H1 (cell line): ENCODE data around the gene APAF1. TPM values are rescaled to one million over a fixed set of nuclear protein-coding genes. Genes with fewer than 3 reads are reported as not detected.

ENCODE experiments used
- CTCF ChIA-PET: fragments of 300-600 bp; sonication (Branson Sonifier 250); formaldehyde crosslinking; loops from one replicate; lab custom pipeline; 2021; ENCODE audit not compliant: partially characterized antibody; lab: Charles Lee
- POLR2A ChIA-PET: fragments of 300-600 bp; sonication (Branson Sonifier 250); formaldehyde crosslinking; loops from one replicate; lab custom pipeline; 2021; ENCODE audit warnings: inconsistent platforms; ENCODE audit not compliant: partially characterized antibody; lab: Charles Lee
- DNase-seq, 2 experiments: peaks; one replicate each; pipeline versions ENCODE4 v3.0.0 to v3.0.0-alpha.2; 2010 to 2022; ENCODE audit warnings: low spot score in 2 of 2, low read depth in 1 of 2, mixed read lengths in 1 of 2
- FAIRE-seq: peaks from 2 replicates; lab custom pipeline; 2011; peaks lifted over from hg19 to GRCh38; lab: Jason Lieb, UNC
- H2AFZ ChIP-seq: 2 replicates; pipeline ENCODE4 v1.8.1; 2012; ENCODE audit warnings: low read length, inconsistent platforms
- H2AK5ac ChIP-seq: 2 replicates; pipeline ENCODE4 v1.6.1; 2013; ENCODE audit warnings: low read depth, low read length
- H2BK120ac ChIP-seq: replicated peaks from 2 replicates; pipeline ENCODE3; 2013; ENCODE audit warnings: low read depth, low read length, inconsistent platforms
- H2BK12ac ChIP-seq: 2 replicates; pipeline ENCODE4 v1.6.1; 2013; ENCODE audit warnings: low read depth, low read length
- H2BK15ac ChIP-seq: 2 replicates; pipeline ENCODE4 v1.6.1; 2013; ENCODE audit warnings: low read length
- H2BK20ac ChIP-seq: 2 replicates; pipeline ENCODE4 v1.6.1; 2013; ENCODE audit warnings: low read length
- H2BK5ac ChIP-seq: 2 replicates; pipeline ENCODE4 v1.6.1; 2013; ENCODE audit warnings: low read depth, low read length
- H3K14ac ChIP-seq: 2 replicates; pipeline ENCODE4 v1.6.1; 2013; ENCODE audit warnings: inconsistent platforms; ENCODE audit not compliant: insufficient read length
- H3K18ac ChIP-seq: 2 replicates; pipeline ENCODE4 v1.6.1; 2013; ENCODE audit warnings: low read length; ENCODE audit errors: extremely low read depth
- H3K23ac ChIP-seq: 2 replicates; pipeline ENCODE4 v1.6.1; 2013; ENCODE audit warnings: inconsistent platforms; ENCODE audit not compliant: insufficient read length
- H3K23me2 ChIP-seq: 2 replicates; pipeline ENCODE4 v1.6.1; 2013; ENCODE audit warnings: low read depth, low read length
- H3K27ac ChIP-seq: 2 replicates; pipeline ENCODE4 v1.6.1; 2011; ENCODE audit warnings: low read depth, low read length, inconsistent platforms
- H3K27me3 ChIP-seq, 4 experiments: replicated peaks in 1 of 4; 1 replicate in 1 of 4; 2 replicates in 3 of 4; pipeline versions ENCODE4 v1.6.1 to v1.8.1; 2011 to 2013; ENCODE audit warnings: low read length in 3 of 4, mild to moderate bottlenecking in 3 of 4, inconsistent platforms in 2 of 4, mixed read lengths in 2 of 4, moderate library complexity in 1 of 4; ENCODE audit not compliant: control insufficient read depth in 3 of 4, insufficient read depth in 3 of 4; ENCODE audit errors: extremely low read depth in 1 of 4
- H3K36me3 ChIP-seq, 4 experiments: 2 replicates each; pipeline versions ENCODE4 v1.6.1 to v1.8.1; 2011 to 2013; ENCODE audit warnings: mild to moderate bottlenecking in 4 of 4, low read length in 3 of 4, moderate library complexity in 2 of 4, control low read depth in 1 of 4, inconsistent platforms in 1 of 4; ENCODE audit not compliant: insufficient read depth in 4 of 4, control insufficient read depth in 2 of 4
- H3K4ac ChIP-seq: replicated peaks from 2 replicates; pipeline ENCODE3; 2013; ENCODE audit warnings: low read length, low read depth, mixed read lengths, inconsistent platforms; ENCODE audit not compliant: insufficient read length
- H3K4me1 ChIP-seq, 4 experiments: replicated peaks in 1 of 4; 1 replicate in 1 of 4; 2 replicates in 3 of 4; pipeline versions ENCODE4 v1.6.1 to v1.8.1; 2011 to 2013; ENCODE audit warnings: low read length in 3 of 4, inconsistent platforms in 2 of 4, mixed read lengths in 1 of 4; ENCODE audit not compliant: insufficient read depth in 4 of 4, control insufficient read depth in 3 of 4
- H3K4me2 ChIP-seq, 2 experiments: 2 replicates each; pipeline versions ENCODE4 v1.6.1 to v1.8.1; 2011 to 2013; ENCODE audit warnings: low read depth in 2 of 2, low read length in 2 of 2, control low read depth in 1 of 2, inconsistent platforms in 1 of 2, mild to moderate bottlenecking in 1 of 2; ENCODE audit not compliant: insufficient read depth in 1 of 2
- H3K4me3 ChIP-seq, 4 experiments: fragments of 200-600, 300-600 bp in 1 of 4; sonication (generic), shearing (Covaris generic), sonication (Bioruptor Twin) in 1 of 4; 2 replicates each; pipeline versions ENCODE4 v1.5.1 to v1.8.1; 2011 to 2016; ENCODE audit warnings: low read length in 4 of 4, low read depth in 3 of 4, control low read depth in 2 of 4, inconsistent platforms in 2 of 4, mild to moderate bottlenecking in 2 of 4, mixed read lengths in 1 of 4, moderate library complexity in 1 of 4; ENCODE audit not compliant: insufficient read depth in 2 of 4; ENCODE audit errors: extremely low read depth in 1 of 4
- H3K56ac ChIP-seq: replicated peaks from 2 replicates; pipeline ENCODE3; 2013; ENCODE audit warnings: low read depth, mild to moderate bottlenecking, mixed read lengths, low read length, inconsistent platforms; ENCODE audit not compliant: insufficient read length
- H3K79me1 ChIP-seq: 2 replicates; pipeline ENCODE4 v1.6.1; 2013; ENCODE audit warnings: low read depth, low read length, control low read depth
- H3K79me2 ChIP-seq, 2 experiments: 2 replicates each; pipeline versions ENCODE4 v1.6.1 to v1.8.1; 2012 to 2013; ENCODE audit warnings: low read length in 2 of 2, mild to moderate bottlenecking in 2 of 2, inconsistent platforms in 1 of 2; ENCODE audit not compliant: insufficient read depth in 2 of 2, control insufficient read depth in 1 of 2
- H3K9ac ChIP-seq, 4 experiments: replicated peaks in 1 of 4; 1 replicate in 1 of 4; 2 replicates in 3 of 4; pipeline versions ENCODE4 v1.6.1 to v1.8.1; 2011 to 2013; ENCODE audit warnings: low read depth in 3 of 4, low read length in 3 of 4, control low read depth in 2 of 4, mild to moderate bottlenecking in 2 of 4, moderate library complexity in 2 of 4, inconsistent platforms in 1 of 4; ENCODE audit errors: extremely low read depth in 1 of 4
- H3K9me3 ChIP-seq, 2 experiments: 2 replicates each; pipeline versions ENCODE4 v1.6.1 to v1.8.1; 2012 to 2013; ENCODE audit warnings: mild to moderate bottlenecking in 2 of 2, moderate library complexity in 2 of 2, control low read depth in 1 of 2, inconsistent platforms in 1 of 2, low read depth in 1 of 2, low read length in 1 of 2, mixed read lengths in 1 of 2; ENCODE audit not compliant: insufficient read depth in 2 of 2
- H4K20me1 ChIP-seq, 2 experiments: replicated peaks in 1 of 2; 2 replicates each; pipeline versions ENCODE3 to v1.8.1; 2011 to 2013; ENCODE audit warnings: inconsistent platforms in 2 of 2, low read length in 2 of 2, mild to moderate bottlenecking in 1 of 2; ENCODE audit not compliant: insufficient read depth in 2 of 2, control insufficient read depth in 1 of 2
- H4K5ac ChIP-seq: 2 replicates; pipeline ENCODE4 v1.6.1; 2013; ENCODE audit warnings: low read length, low read depth, mixed read lengths, inconsistent platforms; ENCODE audit not compliant: insufficient read length
- H4K8ac ChIP-seq: 2 replicates; pipeline ENCODE4 v1.8.0; 2013; ENCODE audit warnings: mild to moderate bottlenecking, moderate library complexity, low read length, inconsistent platforms; ENCODE audit not compliant: insufficient read depth; ENCODE audit errors: extremely low read depth
- H4K91ac ChIP-seq: replicated peaks from 2 replicates; pipeline ENCODE3; 2013; ENCODE audit warnings: low read length, mixed read lengths, inconsistent platforms; ENCODE audit not compliant: insufficient read length
- BCL11A ChIP-seq, 2 experiments: IDR thresholded peaks; one replicate each; pipeline ENCODE4 v1.6.1; 2011; ENCODE audit warnings: low read depth in 2 of 2, low read length in 2 of 2, mild to moderate bottlenecking in 2 of 2
- CBX8 ChIP-seq: fragments of 300-800, 300-1000 bp; sonication (generic); IDR thresholded peaks from 2 replicates; pipeline ENCODE4 v1.7.1; 2016; ENCODE audit warnings: low read depth, low read length, borderline replicate concordance
- CEBPB ChIP-seq: IDR thresholded peaks from 2 replicates; pipeline ENCODE4 v1.6.1; 2012; ENCODE audit warnings: low read depth, low read length
- CREB1 ChIP-seq: IDR thresholded peaks from 2 replicates; pipeline ENCODE4 v1.6.1; 2012; ENCODE audit warnings: inconsistent platforms
- CTBP2 ChIP-seq: IDR thresholded peaks from 2 replicates; pipeline ENCODE4 v1.7.0; 2011; ENCODE audit warnings: borderline replicate concordance, mild to moderate bottlenecking, moderate library complexity, mixed read lengths, low read length; ENCODE audit not compliant: insufficient read depth, insufficient read length
- EZH2 ChIP-seq: fragments of 200-600 bp; sonication (generic); IDR thresholded peaks from 2 replicates; pipeline ENCODE4 v1.7.1; 2012; ENCODE audit warnings: low read depth, mild to moderate bottlenecking, moderate library complexity, low read length, inconsistent platforms; ENCODE audit not compliant: severe bottlenecking
- KDM4A ChIP-seq: IDR thresholded peaks from one replicate; pipeline ENCODE4 v1.7.1; 2012; ENCODE audit warnings: low read depth, mild to moderate bottlenecking, moderate library complexity, low read length, inconsistent platforms; ENCODE audit not compliant: severe bottlenecking
- POLR2A ChIP-seq, 2 experiments: IDR thresholded peaks; 1 replicate in 1 of 2; 2 replicates in 1 of 2; pipeline ENCODE4 v1.6.1; 2011; ENCODE audit warnings: low read depth in 2 of 2, low read length in 2 of 2, mild to moderate bottlenecking in 2 of 2; ENCODE audit errors: control extremely low read depth in 1 of 2
- RAD21 ChIP-seq, 2 experiments: IDR thresholded peaks in 1 of 2; conservative IDR thresholded peaks in 1 of 2; 2 replicates each; pipeline ENCODE4 v1.6.1; 2011; ENCODE audit warnings: low read depth in 2 of 2, low read length in 2 of 2, improper control_type of control experiment in 1 of 2, inconsistent platforms in 1 of 2, mild to moderate bottlenecking in 1 of 2, moderate library complexity in 1 of 2
- RXRA ChIP-seq: IDR thresholded peaks from 2 replicates; pipeline ENCODE4 v1.6.1; 2011; ENCODE audit warnings: low read depth, mild to moderate bottlenecking, low read length, moderate library complexity; ENCODE audit not compliant: insufficient read depth
- SIX5 ChIP-seq: IDR thresholded peaks from 2 replicates; pipeline ENCODE4 v1.6.1; 2011; ENCODE audit warnings: mild to moderate bottlenecking, low read depth, low read length
- ZNF274 ChIP-seq: IDR thresholded peaks from 2 replicates; pipeline ENCODE4 v1.7.0; 2012; ENCODE audit warnings: low read length, borderline replicate concordance; ENCODE audit errors: extremely low read depth
- polyA plus RNA-seq, 7 experiments: library from polyadenylated mRNA; depleted of rRNA in 3 of 7; stranded (reverse) in 5 of 7; unstranded in 2 of 7; fragments of >200 nt in 5 of 7; fragments of 200-250 nt in 2 of 7; gene quantifications; 1 replicate in 5 of 7; 2 replicates in 1 of 7; 4 replicates in 1 of 7; pipeline versions ENCODE4 v1.2.1 to v1.2.3, GENCODE V29; 2011 to 2013; ENCODE audit warnings: missing spikeins in 2 of 7, mixed read lengths in 2 of 7
- total RNA-seq: library from RNA; stranded (reverse); fragmentation: NEBNext Ultra II Directional; extraction: Animal tissue kit (Norgen Biotek cat#: 25700); gene quantifications from 2 replicates; pipeline ENCODE4 v1.2.1, GENCODE V29; 2021
- TF ChIP-seq, protein P1 (sequence below), 3 experiments: IDR thresholded peaks; 1 replicate in 2 of 3; 2 replicates in 1 of 3; pipeline versions ENCODE4 v1.5.1 to v1.6.1; 2011; ENCODE audit warnings: low read length in 3 of 3, mild to moderate bottlenecking in 3 of 3, inconsistent platforms in 2 of 3, low read depth in 1 of 3, moderate library complexity in 1 of 3; ENCODE audit not compliant: insufficient read depth in 1 of 3; ENCODE audit errors: control extremely low read depth in 1 of 3

Gene APAF1
- total and polyA plus RNA-seq, 2 of the 8 experiments (the other 6 are each of a cell fraction or from before 2014, with no cell fraction given), result 4.7 to 22.6 TPM

DNA sequence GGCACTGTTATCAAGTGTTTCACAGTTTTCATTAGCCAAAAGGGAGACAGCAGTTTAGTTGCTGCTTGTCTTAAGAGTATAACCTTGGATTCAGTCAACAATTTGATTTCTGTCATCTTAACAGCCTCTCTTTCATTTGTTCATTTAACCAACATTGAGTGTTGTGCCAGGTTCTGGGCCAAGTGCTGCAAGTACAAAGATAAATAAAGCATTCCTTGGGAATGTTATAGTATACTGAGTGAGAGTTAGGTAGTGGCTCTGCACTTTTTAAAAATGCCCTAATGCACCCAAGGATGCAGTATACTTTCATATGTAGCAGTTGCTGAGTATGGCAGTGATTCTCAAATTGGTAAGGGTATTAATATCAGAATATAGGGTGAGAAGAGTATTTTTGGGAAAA is 15.4 kb downstream of the APAF1 start:
- Histone ChIP-seq H3K23ac (no peak overlapping the region), H3K9me3 (no peaks in the 10 kb centered on the region), H3K56ac (no peak overlapping the region), H4K91ac (no peak overlapping the region), H2BK12ac (no peak overlapping the region), H4K5ac (no peak overlapping the region), H3K27me3 (no peaks in the 10 kb centered on the region), H3K79me1 (no peaks in the 10 kb centered on the region), H2BK5ac (no peak overlapping the region), H3K4me1 (no peaks in the 10 kb centered on the region), H2BK120ac (no peak overlapping the region), H3K4me3 (no peak overlapping the region), H4K8ac (no peak overlapping the region), H3K18ac (no peak overlapping the region), H3K36me3 (peaks cover 0 to 36% (median 9%) of the 10 kb centered on the region in 4 experiments; a peak in 5 of 8 replicates), H3K79me2 (no peaks in the 10 kb centered on the region), H3K27ac (no peak overlapping the region), H3K4me2 (no peak overlapping the region), H3K9ac (no peak overlapping the region), H2AK5ac (no peak overlapping the region), H2BK20ac (no peak overlapping the region), H2AFZ (no peak overlapping the region), H3K4ac (no peak overlapping the region), H3K14ac (no peak overlapping the region), H3K23me2 (no peaks in the 10 kb centered on the region), H4K20me1 (no peaks in the 10 kb centered on the region), H2BK15ac (no peak overlapping the region)
- ChIA-PET POLR2A (no interaction called here), CTCF (interaction anchor here (0.6 kb wide), 1 partner anchor 8 kb away, joined by 4 read pairs; no protein-coding TSS in a partner anchor)
- no peak for DNase-seq
- no peak for FAIRE-seq
- TF ChIP-seq CEBPB (no peak), CBX8 (no peak), CTBP2 (no peak), BCL11A (IDR thresholded peaks at IDR 0.05; ENCODE audit: low read depth in 2 of 2, low read length in 2 of 2) (no peak), ZNF274 (no peak), CREB1 (no peak), POLR2A (IDR thresholded peaks at IDR 0.05; ENCODE audit: control extremely low read depth in 1 of 2, low read depth in 2 of 2, low read length in 2 of 2) (no peak), KDM4A (no peak), SIX5 (no peak), EZH2 (no peak), RXRA (no peak), RAD21 (IDR thresholded peaks at IDR 0.05 in 1 of 2, conservative IDR thresholded peaks at IDR 0.05 in 1 of 2; ENCODE audit: low read depth in 2 of 2, low read length in 2 of 2) (no peak)
- TF ChIP-seq, protein P1, sequence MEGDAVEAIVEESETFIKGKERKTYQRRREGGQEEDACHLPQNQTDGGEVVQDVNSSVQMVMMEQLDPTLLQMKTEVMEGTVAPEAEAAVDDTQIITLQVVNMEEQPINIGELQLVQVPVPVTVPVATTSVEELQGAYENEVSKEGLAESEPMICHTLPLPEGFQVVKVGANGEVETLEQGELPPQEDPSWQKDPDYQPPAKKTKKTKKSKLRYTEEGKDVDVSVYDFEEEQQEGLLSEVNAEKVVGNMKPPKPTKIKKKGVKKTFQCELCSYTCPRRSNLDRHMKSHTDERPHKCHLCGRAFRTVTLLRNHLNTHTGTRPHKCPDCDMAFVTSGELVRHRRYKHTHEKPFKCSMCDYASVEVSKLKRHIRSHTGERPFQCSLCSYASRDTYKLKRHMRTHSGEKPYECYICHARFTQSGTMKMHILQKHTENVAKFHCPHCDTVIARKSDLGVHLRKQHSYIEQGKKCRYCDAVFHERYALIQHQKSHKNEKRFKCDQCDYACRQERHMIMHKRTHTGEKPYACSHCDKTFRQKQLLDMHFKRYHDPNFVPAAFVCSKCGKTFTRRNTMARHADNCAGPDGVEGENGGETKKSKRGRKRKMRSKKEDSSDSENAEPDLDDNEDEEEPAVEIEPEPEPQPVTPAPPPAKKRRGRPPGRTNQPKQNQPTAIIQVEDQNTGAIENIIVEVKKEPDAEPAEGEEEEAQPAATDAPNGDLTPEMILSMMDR (IDR thresholded peaks at IDR 0.05; ENCODE audit: control extremely low read depth in 1 of 3, insufficient read depth in 1 of 3, low read depth in 1 of 3, low read length in 3 of 3), result no peak
